HCT116 (cell line): ENCODE measurements around the gene PSMA3. TPM values are rescaled to one million over a fixed set of nuclear protein-coding genes. Genes with fewer than 3 reads are reported as not detected.

Experiments
- ATAC-seq: fragments of 200-7000 bp; cut with Tn5 transposase; 2 replicates; pipeline ENCODE4 v1.9.1; 2020; ENCODE audit warnings: mild to moderate bottlenecking, moderate library complexity
- BruUV-seq: library from RNA; stranded (reverse); fragments of 400-500 nt; replicated peaks from 2 replicates; lab custom pipeline; 2021; lab: Mats Ljungman, UMichigan
- CTCF ChIA-PET: fragments of 300-600 bp; sonication (Branson Sonifier 250); formaldehyde crosslinking; loops from one replicate; lab custom pipeline; 2021; ENCODE audit warnings: antibody characterized with exemption; lab: Charles Lee
- POLR2A ChIA-PET: fragments of 300-600, 350-600 bp; sonication (Branson Sonifier 250); formaldehyde crosslinking; loops from one replicate; lab custom pipeline; 2021; ENCODE audit warnings: antibody characterized with exemption; lab: Charles Lee
- RAD21 ChIA-PET, 2 experiments: fragments of 300-600 bp; sonication (Branson Sonifier 250); formaldehyde crosslinking; loops; one replicate each; lab custom pipeline; 2023; ENCODE audit warnings: low total read pairs in 2 of 2; ENCODE audit not compliant: uncharacterized antibody in 2 of 2, unreplicated experiment in 2 of 2, low non-redundant PET in 1 of 2; lab: Charles Lee
- DNase-seq: peaks from one replicate; pipeline ENCODE4 v3.0.0-alpha.2; 2010; ENCODE audit warnings: low read depth, low spot score
- H2AFZ ChIP-seq: fragments of 200-600 bp; shearing (Covaris generic), sonication (generic); 2 replicates; pipeline ENCODE4 v1.6.1; 2017; ENCODE audit warnings: low read depth, mixed run types, mixed read lengths, antibody characterized with exemption, low read length; ENCODE audit not compliant: poor library complexity, severe bottlenecking
- H3K27ac ChIP-seq: 2 replicates; pipeline ENCODE4 v1.5.1; 2012; ENCODE audit warnings: low read depth, low read length
- H3K27me3 ChIP-seq: fragments of 200-600 bp; sonication (generic); 2 replicates; pipeline ENCODE4 v1.6.1; 2016; ENCODE audit warnings: mixed run types, low read length, mixed read lengths; ENCODE audit not compliant: insufficient read depth
- H3K36me3 ChIP-seq, 2 experiments: fragments of 200-500 bp in 1 of 2; fragments of 200-600 bp in 1 of 2; sonication (Bioruptor generic) in 1 of 2; sonication (generic) in 1 of 2; 2 replicates each; pipeline versions ENCODE4 v1.5.1 to v1.6.1; 2014 to 2016; ENCODE audit warnings: low read length in 2 of 2, inconsistent platforms in 1 of 2, mixed read lengths in 1 of 2, mixed run types in 1 of 2; ENCODE audit not compliant: insufficient read depth in 2 of 2, control insufficient read depth in 1 of 2
- H3K4me1 ChIP-seq, 2 experiments: fragments of 200-600 bp in 1 of 2; sonication (generic) in 1 of 2; 2 replicates each; pipeline versions ENCODE4 v1.5.1 to v1.6.1; 2012 to 2017; ENCODE audit warnings: low read length in 2 of 2, inconsistent platforms in 1 of 2, mild to moderate bottlenecking in 1 of 2, mixed read lengths in 1 of 2, mixed run types in 1 of 2, moderate library complexity in 1 of 2; ENCODE audit not compliant: insufficient read depth in 2 of 2, control insufficient read depth in 1 of 2
- H3K4me2 ChIP-seq: fragments of 200-600 bp; sonication (generic); 2 replicates; pipeline ENCODE4 v1.6.1; 2017; ENCODE audit warnings: mixed run types, low read length, mixed read lengths
- H3K4me3 ChIP-seq, 2 experiments: fragments of 200-600 bp in 1 of 2; sonication (generic) in 1 of 2; replicated peaks in 1 of 2; 2 replicates each; pipeline ENCODE4 v1.5.1; 2011 to 2016; ENCODE audit warnings: low read length in 2 of 2, control low read depth in 1 of 2, low read depth in 1 of 2, mild to moderate bottlenecking in 1 of 2, mixed read lengths in 1 of 2, mixed run types in 1 of 2
- H3K79me2 ChIP-seq: fragments of 200-600 bp; sonication (generic); 2 replicates; pipeline ENCODE4 v1.6.1; 2017; ENCODE audit warnings: mild to moderate bottlenecking, mixed run types, low read length, moderate library complexity, mixed read lengths; ENCODE audit not compliant: insufficient read depth
- H3K9ac ChIP-seq: fragments of 200-600 bp; sonication (generic); 2 replicates; pipeline ENCODE4 v1.6.1; 2016; ENCODE audit warnings: low read length, mixed read lengths
- H3K9me2 ChIP-seq: fragments of 200-600 bp; sonication (generic), shearing (Covaris generic); 2 replicates; pipeline ENCODE4 v1.6.1; 2017; ENCODE audit warnings: mixed run types, mild to moderate bottlenecking, moderate library complexity; ENCODE audit not compliant: insufficient read depth
- H3K9me3 ChIP-seq, 2 experiments: fragments of 200-500 bp in 1 of 2; fragments of 200-600 bp in 1 of 2; sonication (Bioruptor generic) in 1 of 2; sonication (generic) in 1 of 2; 2 replicates each; pipeline ENCODE4 v1.6.1; 2014 to 2017; ENCODE audit warnings: low read length in 2 of 2, mixed read lengths in 2 of 2, inconsistent platforms in 1 of 2, low read depth in 1 of 2, mild to moderate bottlenecking in 1 of 2, mixed run types in 1 of 2, moderate library complexity in 1 of 2; ENCODE audit not compliant: control insufficient read depth in 1 of 2, insufficient read depth in 1 of 2
- H4K20me1 ChIP-seq: fragments of 200-600 bp; sonication (generic), shearing (Covaris generic); 2 replicates; pipeline ENCODE4 v1.6.1; 2017; ENCODE audit warnings: mixed run types, mild to moderate bottlenecking, moderate library complexity; ENCODE audit not compliant: insufficient read depth
- CEBPB ChIP-seq: IDR thresholded peaks from 2 replicates; pipeline ENCODE4 v1.6.1; 2012; ENCODE audit warnings: low read depth
- ELF1 ChIP-seq: IDR thresholded peaks from 2 replicates; pipeline ENCODE4 v1.6.1; 2012; ENCODE audit warnings: low read depth, borderline replicate concordance
- EZH2 ChIP-seq: fragments of 200-600 bp; sonication (generic); IDR thresholded peaks from 2 replicates; pipeline ENCODE4 v1.6.1; 2017; ENCODE audit warnings: antibody characterized with exemption, mixed run types
- EZH2phosphoT487 ChIP-seq: fragments of 200-600 bp; IDR thresholded peaks from 2 replicates; pipeline ENCODE4 v1.6.1; 2018; ENCODE audit warnings: antibody characterized with exemption, borderline replicate concordance
- FOSL1 ChIP-seq: IDR thresholded peaks from 2 replicates; pipeline ENCODE4 v1.6.1; 2012; ENCODE audit warnings: low read depth
- SRF ChIP-seq: IDR thresholded peaks from 2 replicates; pipeline ENCODE4 v1.6.1; 2012; ENCODE audit warnings: low read depth
- TCF7L2 ChIP-seq: IDR thresholded peaks from 2 replicates; pipeline ENCODE4 v1.7.0; 2011; ENCODE audit warnings: borderline replicate concordance, inconsistent platforms; ENCODE audit not compliant: insufficient read depth, insufficient read length; ENCODE audit errors: extremely low read depth
- ZNF274 ChIP-seq: fragments of 200-500 bp; sonication (Bioruptor generic); IDR thresholded peaks from 2 replicates; pipeline ENCODE4 v1.6.1; 2014; ENCODE audit warnings: mild to moderate bottlenecking, low read depth, low read length, inconsistent platforms
- intact Hi-C: fragments of 100-400 bp; cut with micrococcal nuclease; formaldehyde crosslinking; loops from 2 replicates; pipeline ENCODE4 v1.10.0; 2022
- total RNA-seq: library from RNA; stranded (reverse); gene quantifications from one replicate; pipeline ENCODE4 v1.2.1, GENCODE V29; 2021; ENCODE audit not compliant: unreplicated experiment
- TF ChIP-seq, protein P1 (sequence below): IDR thresholded peaks from 2 replicates; pipeline ENCODE4 v1.6.1; 2012
- TF ChIP-seq, protein P2 (sequence below): IDR thresholded peaks from 2 replicates; pipeline ENCODE4 v1.6.1; 2012; ENCODE audit warnings: low read depth
- TF ChIP-seq, protein P3 (sequence below): IDR thresholded peaks from 2 replicates; pipeline ENCODE4 v1.6.1; 2012

PSMA3 gene
- total RNA-seq, 1 experiment from 2014 or later: 267 TPM

DNA sequence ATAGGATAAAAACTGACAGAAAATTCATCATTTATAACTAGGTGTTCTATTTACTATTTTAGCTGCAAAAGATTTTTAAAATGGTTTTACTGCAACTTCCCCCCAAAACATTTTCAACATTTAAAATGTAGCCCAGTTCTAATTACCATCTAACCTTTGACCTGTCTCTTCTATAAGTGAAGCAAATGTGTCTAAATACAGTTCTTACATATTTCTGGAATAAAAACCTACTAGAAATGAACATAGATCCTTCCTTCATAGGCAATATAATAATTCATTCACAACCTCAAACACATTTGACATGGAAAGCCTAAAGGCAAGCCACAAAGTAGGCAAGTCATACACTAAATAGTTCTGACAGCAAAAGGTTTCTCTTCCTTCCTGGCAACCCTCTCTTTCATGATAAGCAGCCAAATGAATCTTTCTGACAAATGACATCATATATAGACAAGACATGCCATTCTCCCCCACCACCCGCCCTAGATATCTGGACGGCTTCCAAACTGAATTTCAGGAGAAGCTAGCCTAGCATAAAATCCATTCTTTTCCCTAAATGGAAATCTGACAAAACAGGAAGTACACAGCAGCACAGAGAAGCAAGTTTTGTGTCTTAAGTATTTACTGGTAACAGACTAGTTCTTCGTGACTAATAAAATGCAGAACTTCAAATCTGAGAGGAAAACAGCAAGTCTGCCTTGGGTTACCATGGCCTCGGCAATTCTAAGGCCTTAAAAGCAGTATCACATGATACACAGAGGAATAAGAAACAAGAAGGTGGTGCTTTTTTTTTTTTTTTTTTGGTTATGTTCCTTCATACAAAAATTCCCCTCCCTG lies 36.5 kb downstream of the PSMA3 start:
- no peaks in the 10 kb centered on the region for H3K27me3 ChIP-seq
- H3K36me3 ChIP-seq: peaks cover 22 to 37% of the 10 kb centered on the region in 2 experiments
- peaks cover 8% of the 10 kb centered on the region for H4K20me1 ChIP-seq
- no peaks in the 10 kb centered on the region for H3K9me2 ChIP-seq
- no peak overlapping the region for H3K4me2 ChIP-seq
- ChIA-PET CTCF (no interaction called here), RAD21 (no interaction called here), POLR2A (interaction anchor here (0.6 to 2.3 kb wide), 2 partner anchors 17 to 66 kb away, joined by 3 to 8 read pairs; partner anchors contain the start of gene ARID4A)
- ATAC-seq: no peak
- no peak overlapping the region for H3K27ac ChIP-seq
- H3K9me3 ChIP-seq: no peaks in the 10 kb centered on the region
- H3K9ac ChIP-seq: no peak overlapping the region
- no TSS peak for BruUV-seq
- DNase-seq: no peak
- TF ChIP-seq, protein P1, sequence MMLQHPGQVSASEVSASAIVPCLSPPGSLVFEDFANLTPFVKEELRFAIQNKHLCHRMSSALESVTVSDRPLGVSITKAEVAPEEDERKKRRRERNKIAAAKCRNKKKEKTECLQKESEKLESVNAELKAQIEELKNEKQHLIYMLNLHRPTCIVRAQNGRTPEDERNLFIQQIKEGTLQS: no peak
- TF ChIP-seq SRF (no peak), CEBPB (no peak), ELF1 (no peak), EZH2 (no peak), FOSL1 (no peak), ZNF274 (no peak), EZH2phosphoT487 (no peak), TCF7L2 (no peak)
- TF ChIP-seq, protein P2, sequence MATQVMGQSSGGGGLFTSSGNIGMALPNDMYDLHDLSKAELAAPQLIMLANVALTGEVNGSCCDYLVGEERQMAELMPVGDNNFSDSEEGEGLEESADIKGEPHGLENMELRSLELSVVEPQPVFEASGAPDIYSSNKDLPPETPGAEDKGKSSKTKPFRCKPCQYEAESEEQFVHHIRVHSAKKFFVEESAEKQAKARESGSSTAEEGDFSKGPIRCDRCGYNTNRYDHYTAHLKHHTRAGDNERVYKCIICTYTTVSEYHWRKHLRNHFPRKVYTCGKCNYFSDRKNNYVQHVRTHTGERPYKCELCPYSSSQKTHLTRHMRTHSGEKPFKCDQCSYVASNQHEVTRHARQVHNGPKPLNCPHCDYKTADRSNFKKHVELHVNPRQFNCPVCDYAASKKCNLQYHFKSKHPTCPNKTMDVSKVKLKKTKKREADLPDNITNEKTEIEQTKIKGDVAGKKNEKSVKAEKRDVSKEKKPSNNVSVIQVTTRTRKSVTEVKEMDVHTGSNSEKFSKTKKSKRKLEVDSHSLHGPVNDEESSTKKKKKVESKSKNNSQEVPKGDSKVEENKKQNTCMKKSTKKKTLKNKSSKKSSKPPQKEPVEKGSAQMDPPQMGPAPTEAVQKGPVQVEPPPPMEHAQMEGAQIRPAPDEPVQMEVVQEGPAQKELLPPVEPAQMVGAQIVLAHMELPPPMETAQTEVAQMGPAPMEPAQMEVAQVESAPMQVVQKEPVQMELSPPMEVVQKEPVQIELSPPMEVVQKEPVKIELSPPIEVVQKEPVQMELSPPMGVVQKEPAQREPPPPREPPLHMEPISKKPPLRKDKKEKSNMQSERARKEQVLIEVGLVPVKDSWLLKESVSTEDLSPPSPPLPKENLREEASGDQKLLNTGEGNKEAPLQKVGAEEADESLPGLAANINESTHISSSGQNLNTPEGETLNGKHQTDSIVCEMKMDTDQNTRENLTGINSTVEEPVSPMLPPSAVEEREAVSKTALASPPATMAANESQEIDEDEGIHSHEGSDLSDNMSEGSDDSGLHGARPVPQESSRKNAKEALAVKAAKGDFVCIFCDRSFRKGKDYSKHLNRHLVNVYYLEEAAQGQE: no peak
- TF ChIP-seq, protein P3, sequence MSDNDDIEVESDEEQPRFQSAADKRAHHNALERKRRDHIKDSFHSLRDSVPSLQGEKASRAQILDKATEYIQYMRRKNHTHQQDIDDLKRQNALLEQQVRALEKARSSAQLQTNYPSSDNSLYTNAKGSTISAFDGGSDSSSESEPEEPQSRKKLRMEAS: no peak
- no peaks in the 10 kb centered on the region for H3K4me1 ChIP-seq
- no peak overlapping the region for H2AFZ ChIP-seq
- intact Hi-C loops: no loop called here
- H3K4me3 ChIP-seq: no peak overlapping the region
- peaks cover 99% of the 10 kb centered on the region for H3K79me2 ChIP-seq
